ENCODE measurements around the gene TIMM21. TPM values are rescaled to one million over a fixed set of nuclear protein-coding genes. Genes with fewer than 3 reads are reported as not detected.

Gene TIMM21
- total and polyA plus RNA-seq, 2 of the 13 experiments (the other 11 are each of a cell fraction or from before 2014, with no cell fraction given), result 29.6 to 62.3 TPM

DNA sequence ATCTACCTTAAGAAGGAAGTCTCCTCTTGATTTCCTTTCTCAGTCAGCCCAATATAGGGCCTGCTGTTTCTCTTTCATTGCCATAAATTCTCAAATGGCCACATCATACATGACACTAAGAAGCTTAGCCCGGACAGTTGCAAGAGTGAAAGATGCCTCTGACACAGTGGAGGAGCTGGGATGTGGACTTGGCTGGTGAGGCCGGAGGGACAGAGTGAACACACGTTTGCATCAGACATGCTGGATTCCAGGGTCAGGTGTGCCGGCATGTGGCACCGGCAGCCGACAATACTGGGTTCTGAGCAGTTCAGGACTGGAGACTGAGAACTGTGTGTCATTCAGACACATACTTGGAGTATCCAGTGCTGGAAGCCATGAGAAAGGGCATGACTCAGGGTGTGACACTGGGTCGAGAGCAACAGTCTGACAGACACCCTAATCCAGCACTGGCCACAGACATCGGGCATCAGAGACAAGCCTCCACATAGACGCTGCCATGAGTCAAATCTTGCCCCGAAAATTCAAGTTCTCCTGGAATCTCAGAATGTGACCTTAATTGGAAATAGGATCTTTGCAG lies 31.4 kb downstream of the TIMM21 start (continued):
- TF ChIP-seq ZNF256 (CRISPR knock-in tag; conservative IDR thresholded peaks at IDR 0.05), result no peak

DNA sequence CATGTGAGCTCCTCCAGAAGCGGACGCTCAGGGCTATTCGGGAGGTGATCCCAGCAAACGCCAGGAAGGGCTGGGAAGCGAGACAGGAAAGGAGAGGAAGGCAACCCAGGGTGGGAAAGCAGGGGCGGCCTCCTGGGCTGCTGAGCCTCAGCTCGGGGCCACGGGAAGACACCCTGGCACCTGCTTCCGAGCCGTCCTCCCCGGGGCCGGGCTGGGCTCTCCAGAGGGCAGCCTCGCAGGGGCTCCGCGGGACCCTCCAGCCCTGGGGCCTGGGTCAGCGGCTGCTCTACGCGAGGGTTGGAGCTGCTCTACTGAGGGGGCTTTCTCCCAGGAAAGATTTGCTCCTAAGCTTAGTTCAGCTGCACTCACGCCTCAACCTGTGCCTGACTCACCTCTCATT lies 34.0 kb downstream of the TIMM21 start:
- TF ChIP-seq ZNF274 (CRISPR knock-in tag; IDR thresholded peaks at IDR 0.05) (no peak), MYNN (CRISPR knock-in tag; IDR thresholded peaks at IDR 0.05; ENCODE audit: low read depth) (no peak), SIX1 (CRISPR knock-in tag; IDR thresholded peaks at IDR 0.05; ENCODE audit: borderline replicate concordance) (no peak), FOXA3 (CRISPR knock-in tag; IDR thresholded peaks at IDR 0.05) (no peak), ZNF329 (CRISPR knock-in tag; IDR thresholded peaks at IDR 0.05; ENCODE audit: low read depth) (no peak), ZNF644 (CRISPR knock-in tag; IDR thresholded peaks at IDR 0.05; ENCODE audit: low read depth) (no peak), KLF16 (CRISPR knock-in tag; IDR thresholded peaks at IDR 0.05) (no peak), ZNF138 (CRISPR knock-in tag; IDR thresholded peaks at IDR 0.05; ENCODE audit: low read depth) (no peak), BCL6 (CRISPR knock-in tag; IDR thresholded peaks at IDR 0.05) (no peak), TBX3 (IDR thresholded peaks at IDR 0.05; ENCODE audit: borderline replicate concordance) (no peak), SMAD9 (CRISPR knock-in tag; IDR thresholded peaks at IDR 0.05) (no peak)
- TF ChIP-seq, protein P1, sequence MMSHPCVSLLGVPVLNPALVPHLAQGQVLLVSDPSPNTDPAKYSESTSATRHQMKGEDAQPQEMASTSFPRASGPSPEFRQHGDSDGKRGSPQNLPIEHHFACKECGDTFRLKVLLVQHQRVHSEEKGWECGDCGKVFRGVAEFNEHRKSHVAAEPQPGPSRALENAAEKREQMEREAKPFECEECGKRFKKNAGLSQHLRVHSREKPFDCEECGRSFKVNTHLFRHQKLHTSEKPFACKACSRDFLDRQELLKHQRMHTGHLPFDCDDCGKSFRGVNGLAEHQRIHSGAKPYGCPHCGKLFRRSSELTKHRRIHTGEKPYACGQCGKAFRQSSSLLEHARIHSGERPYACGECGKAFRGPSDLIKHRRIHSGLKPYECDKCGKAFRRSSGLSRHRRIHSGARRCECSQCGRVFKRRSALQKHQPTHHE (CRISPR knock-in tag; IDR thresholded peaks at IDR 0.05; ENCODE audit: borderline replicate concordance), result no peak
- H3K4me3 ChIP-seq (replicated peaks in 1 of 3; ENCODE audit: insufficient read depth in 1 of 3, low read depth in 2 of 3, low read length in 3 of 3), result no peak overlapping the region
- H3K9ac ChIP-seq (ENCODE audit: insufficient read depth, low read depth, low read length), result no peak overlapping the region
- H3K79me2 ChIP-seq (ENCODE audit: insufficient read depth, low read length), result no peaks in the 10 kb centered on the region
- no peaks in the 10 kb centered on the region for H3K9me3 ChIP-seq (ENCODE audit: low read length)
- no peak overlapping the region for H3K27ac ChIP-seq (ENCODE audit: extremely low read length, insufficient read depth, low read length)
- H3K27me3 ChIP-seq (ENCODE audit: control insufficient read depth in 1 of 2, insufficient read depth in 2 of 2, low read length in 2 of 2), result peaks cover 2 to 59% of the 10 kb centered on the region in 2 experiments; a peak in 4 of 5 replicates
- no peak overlapping the region for H2AFZ ChIP-seq (ENCODE audit: low read length)
- H3K4me2 ChIP-seq (ENCODE audit: low read depth, low read length), result no peak overlapping the region
- DNase-seq (ENCODE audit: low spot score) (no peak), ATAC-seq (no peak), FAIRE-seq (no peak)
- BruUV-seq (replicated peaks), result no TSS peak
- H3K36me3 ChIP-seq (replicated peaks in 1 of 2; ENCODE audit: control insufficient read depth in 1 of 2, insufficient read depth in 2 of 2, low read length in 2 of 2), result no peaks in the 10 kb centered on the region
- in situ Hi-C loops (cut with HindIII; ENCODE audit: extremely low pct_ligation_motif_present, low pct_unique_long_range_greater_than_20kb) (loop anchor here (25.0 kb wide), 1 partner anchor 305 kb away; the partner anchor contains the start of gene CNDP2), intact Hi-C loops (cut with micrococcal nuclease; ENCODE audit: unreplicated experiment) (no loop called here)
- ChIA-PET CTCF (ENCODE audit: low intra/inter-chr PET ratio, low total read pairs) (no interaction called here), POLR2A (no interaction called here)
- no peaks in the 10 kb centered on the region for H3K4me1 ChIP-seq (ENCODE audit: insufficient read depth, low read length)
- H4K20me1 ChIP-seq (ENCODE audit: insufficient read depth, low read length), result no peaks in the 10 kb centered on the region
- WGBS (ENCODE audit: low lambda C conversion rate), result 49% methylated on average over 9 of the region's 19 CpGs

Measured in HepG2 (cell line).